ENCODE measurements around the gene APBB1IP. TPM values are rescaled to one million over a fixed set of nuclear protein-coding genes. Genes with fewer than 3 reads are reported as not detected.

The APBB1IP gene
- total RNA-seq, 1 donor from 2014 or later, result not detected

Other genes starting within 250 kb of the APBB1IP start
- not detected in 2 replicates for gene GAD2, start 221.6 kb upstream of the APBB1IP start, total RNA-seq

All from myocyte (in vitro differentiated cells).